Measurements from ENCODE around the gene MAGI2.

The MAGI2 gene

GRCh38 chr7:78783179-78783962, 670.1 kb downstream of the MAGI2 start:
- no peak for DNase-seq (ENCODE audit: low spot score)

DNA sequence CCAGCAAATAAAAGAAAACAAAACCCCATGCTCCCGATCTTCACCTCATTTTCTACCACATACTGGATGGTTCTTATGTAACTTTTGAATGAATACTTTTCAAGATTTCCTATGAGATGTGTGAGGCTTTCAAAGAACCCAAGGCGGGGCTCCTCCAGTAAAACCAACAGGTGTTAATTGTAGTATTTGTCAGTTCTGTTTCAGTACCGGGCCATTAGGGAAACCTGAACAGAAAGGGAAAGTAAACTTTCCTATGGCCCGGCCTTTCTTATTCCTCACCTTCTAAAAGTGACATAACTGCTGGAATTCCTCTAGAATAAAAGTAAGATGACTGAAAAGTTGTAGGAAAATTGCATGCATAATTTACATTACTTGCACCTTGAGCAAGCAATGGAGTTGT, 672.9 kb downstream of the MAGI2 start:
- no peak for DNase-seq (ENCODE audit: low spot score)

DNA sequence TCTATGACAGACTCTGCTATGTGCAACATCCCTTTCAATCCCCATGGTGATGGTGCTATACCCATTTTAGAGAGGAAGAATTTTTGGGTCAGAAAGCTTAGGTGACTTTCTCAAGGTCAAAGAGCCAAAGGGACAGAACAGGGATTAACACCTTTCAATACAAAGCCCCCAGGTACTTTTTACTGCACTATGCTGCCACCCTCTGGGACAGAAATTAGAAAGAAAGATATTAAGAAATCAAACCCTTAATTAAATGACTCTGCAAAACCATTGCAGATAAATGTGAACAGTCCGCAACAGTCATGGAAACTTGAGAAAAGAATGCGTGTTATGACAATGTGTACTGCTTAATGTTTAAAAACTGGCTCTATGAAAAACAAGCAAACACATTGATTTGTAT, 673.7 kb downstream of the MAGI2 start:
- DNase-seq (ENCODE audit: low spot score): no peak

GRCh38 chr7:78777829-78778228, 675.6 kb downstream of the MAGI2 start:
- no peak for DNase-seq (ENCODE audit: low spot score)

DNA sequence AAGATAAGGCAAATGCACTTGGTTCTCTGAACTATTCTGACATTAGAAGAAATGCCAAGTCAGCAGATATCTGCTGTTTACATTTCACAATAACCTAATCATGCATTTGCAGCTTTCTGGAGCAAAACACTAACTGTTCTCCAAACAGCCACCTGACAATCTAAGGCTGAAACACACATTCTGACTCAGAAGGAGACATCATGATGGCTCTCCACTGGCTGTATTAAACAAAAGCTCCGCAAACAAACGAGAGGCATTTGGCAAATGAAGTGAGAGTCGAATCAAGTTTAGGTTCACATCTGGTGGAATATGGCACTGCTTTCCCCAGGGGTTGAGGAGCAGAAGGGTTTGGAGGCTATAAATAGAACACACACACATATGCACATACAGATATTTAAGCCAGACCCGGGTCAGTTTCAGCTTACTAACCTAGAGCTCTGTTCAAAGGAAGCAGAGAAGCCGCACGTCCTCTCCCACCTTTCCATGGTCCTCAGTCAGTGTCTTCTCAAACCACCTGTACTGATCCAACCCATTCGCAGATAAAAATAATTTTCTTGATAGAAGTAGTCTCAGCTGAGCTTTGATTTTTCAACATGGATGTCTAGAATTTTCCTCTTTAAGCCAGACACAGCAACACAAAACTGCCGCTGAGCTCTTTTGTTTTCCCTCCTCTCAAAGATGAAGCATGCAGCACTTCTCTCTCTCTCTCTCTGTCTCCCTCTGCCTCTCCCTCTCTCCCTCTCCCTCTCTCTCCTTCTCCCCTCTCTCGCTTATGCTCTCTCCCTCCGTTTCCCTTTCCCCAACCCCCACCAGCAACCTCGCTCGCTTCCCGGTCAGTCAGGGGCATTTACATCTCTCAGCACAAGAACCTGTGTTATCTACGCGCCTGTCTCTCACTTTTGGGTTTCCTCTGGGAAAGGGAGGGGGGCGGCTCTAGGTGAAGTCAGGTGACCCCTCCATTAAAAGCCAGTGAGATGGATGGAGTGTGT, 682.8 kb downstream of the MAGI2 start:
- no peak for DNase-seq (ENCODE audit: low spot score)

DNA sequence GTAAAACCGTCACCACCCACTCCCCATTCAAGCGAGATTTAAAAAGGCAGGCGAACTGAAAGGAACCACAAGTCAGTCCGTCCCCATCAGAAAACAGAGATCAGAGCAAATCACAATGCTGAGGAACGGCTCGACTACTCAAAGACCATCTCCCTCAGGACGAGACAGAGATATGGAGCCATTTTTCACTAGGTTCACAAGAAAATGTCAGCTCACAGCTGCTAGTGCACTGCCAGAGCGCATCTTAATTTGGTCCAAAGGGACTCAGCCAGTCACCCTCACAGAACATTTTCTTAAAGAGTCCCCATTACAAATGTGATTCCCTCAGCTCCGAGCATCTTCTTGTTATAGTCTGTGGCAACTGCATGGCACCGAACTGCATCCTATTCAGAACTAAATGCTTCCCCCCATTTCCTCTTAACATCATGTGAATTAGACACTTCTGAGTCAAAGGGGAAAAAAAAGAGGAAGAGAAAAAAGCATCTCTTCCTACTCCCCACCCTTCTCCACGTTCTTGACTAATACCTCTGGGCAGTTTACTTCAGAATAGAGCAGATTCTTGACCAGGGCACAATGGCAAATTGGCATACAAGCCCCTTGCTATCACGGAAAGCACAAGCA, 683.9 kb downstream of the MAGI2 start:
- peak; percentile 2 for DNase-seq (ENCODE audit: low spot score)

GRCh38 chr7:78768859-78769258, 684.6 kb downstream of the MAGI2 start:
- DNase-seq (ENCODE audit: low spot score): no peak

DNA sequence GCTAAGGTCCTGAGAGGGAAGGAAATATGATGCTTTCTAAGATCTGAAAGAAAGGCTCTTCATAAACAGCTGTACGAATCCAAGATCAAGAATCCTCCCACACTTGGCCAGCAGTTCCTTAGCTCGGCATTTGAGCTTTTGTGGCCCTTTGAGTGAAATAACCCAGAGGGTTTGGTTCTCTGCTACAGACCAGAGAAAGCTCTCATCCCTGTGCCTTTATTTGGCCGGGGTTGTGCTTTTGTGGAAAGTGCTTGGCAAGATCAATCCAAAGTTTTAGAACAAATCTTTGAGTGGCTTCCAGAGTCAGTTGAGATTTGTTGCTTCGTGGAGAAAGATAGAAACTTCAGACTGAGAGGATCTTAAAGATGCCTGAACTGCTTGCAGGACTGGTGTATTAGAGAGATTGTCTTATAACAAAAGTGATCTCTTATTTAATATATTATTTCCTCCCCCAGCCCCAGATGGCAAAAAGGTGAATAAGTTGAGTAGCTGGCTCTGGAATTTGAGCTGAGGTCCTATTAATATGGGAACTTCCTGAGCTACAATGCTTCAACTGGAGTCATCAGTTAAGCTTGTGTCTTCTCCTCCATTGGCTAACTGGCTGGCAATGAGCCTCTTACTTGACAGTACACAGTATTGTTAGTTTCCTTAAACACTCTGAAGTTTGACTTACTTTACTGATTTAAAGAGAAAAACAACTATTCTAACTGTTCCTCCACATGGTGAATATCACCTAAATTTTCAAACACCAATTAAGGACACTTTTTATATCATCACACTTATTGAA, 687.3 kb downstream of the MAGI2 start:
- no peak for DNase-seq (ENCODE audit: low spot score)

GRCh38 chr7:78764571-78764970, 688.9 kb downstream of the MAGI2 start:
- no peak for DNase-seq (ENCODE audit: low spot score)

GRCh38 chr7:78762625-78763024, 690.8 kb downstream of the MAGI2 start:
- DNase-seq (ENCODE audit: low spot score): no peak

DNA sequence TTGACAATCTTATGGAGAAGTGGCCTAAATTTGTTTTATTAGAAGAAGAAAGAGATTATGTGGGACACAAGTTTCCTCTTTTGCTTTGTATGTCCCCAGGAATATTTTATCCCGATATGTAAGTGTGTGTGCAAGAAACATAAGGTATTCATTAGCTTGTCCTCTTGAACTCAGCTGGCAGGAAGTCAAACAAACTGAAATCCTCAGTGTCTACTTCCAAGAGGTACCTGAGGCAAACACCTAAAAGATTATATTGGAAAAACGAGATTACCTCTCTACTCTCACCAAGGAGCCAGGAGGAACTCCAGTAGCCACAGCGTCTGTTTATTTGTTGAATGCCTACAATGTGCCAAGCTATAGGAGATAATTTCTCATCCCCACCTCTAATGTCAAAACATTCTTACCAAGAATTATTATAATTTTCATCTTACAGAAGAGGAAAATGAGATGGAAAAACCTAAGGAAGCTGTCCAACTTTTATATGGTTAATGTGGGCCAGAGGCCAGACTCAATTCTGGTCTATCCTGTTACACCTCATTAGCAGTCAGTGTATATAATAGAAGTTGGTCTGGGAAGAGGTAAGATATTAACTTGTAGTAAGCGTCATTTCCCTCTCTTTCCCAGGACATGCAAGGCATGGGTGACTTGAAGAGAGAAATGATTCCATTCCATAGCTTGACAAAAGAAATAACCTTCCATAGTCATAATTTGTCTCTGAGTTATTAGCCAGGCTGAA, 692.7 kb downstream of the MAGI2 start:
- DNase-seq (ENCODE audit: low spot score): no peak

DNA sequence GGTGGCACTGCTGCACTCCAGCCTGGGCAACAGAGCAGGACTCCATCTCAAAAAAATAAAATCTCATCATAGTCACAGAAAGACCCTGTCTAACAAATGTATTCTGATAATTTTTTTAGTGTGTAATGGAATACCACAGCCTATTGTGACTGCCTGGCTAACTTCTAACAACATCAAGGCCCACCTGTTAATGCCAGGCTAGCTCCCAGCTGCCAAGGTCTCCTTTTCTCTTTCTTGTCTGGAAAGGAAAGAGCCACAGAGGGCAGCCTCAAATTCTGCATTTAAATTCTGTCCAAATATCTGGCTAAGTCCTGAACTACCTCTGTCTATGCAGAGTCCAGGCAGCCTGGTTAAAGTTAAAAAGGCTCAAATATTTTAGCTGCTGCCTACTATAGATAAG, 700.9 kb downstream of the MAGI2 start:
- no peak for DNase-seq (ENCODE audit: low spot score)

GRCh38 chr7:78751253-78751652, 702.2 kb downstream of the MAGI2 start:
- no peak for DNase-seq (ENCODE audit: low spot score)

DNA sequence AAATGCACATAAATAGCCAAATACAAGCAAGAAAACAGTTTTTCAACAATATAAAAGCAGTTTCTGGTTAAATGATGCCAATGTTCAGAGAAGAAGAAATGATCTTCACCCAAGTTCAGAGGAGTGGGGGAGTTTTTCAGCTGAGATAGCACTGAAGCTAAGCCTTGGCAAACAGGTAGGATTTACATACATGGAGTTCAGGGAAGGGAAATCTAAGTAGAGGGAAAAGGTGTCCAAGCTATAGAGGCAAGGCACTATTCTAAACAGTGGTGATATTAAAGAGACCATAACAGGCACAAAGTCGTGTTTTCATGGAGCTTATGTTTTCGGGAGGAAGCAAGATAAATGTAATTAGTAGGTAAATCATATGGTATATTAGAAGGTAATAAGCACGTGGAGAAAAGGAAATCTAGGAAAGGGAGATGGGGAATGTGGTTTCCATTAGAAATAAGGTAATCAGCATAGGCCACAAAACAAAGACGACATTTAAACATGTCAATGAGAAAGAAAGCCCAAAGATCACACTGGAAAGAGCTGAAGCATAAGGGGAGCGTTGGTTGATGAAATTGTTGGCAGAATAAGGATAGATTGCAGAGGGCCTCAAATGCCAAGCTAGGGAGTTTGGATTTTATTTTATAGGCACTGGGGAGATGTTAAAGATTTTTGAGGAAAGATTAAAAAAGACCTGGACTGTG, 704.3 kb downstream of the MAGI2 start:
- DNase-seq (ENCODE audit: low spot score): no peak

DNA sequence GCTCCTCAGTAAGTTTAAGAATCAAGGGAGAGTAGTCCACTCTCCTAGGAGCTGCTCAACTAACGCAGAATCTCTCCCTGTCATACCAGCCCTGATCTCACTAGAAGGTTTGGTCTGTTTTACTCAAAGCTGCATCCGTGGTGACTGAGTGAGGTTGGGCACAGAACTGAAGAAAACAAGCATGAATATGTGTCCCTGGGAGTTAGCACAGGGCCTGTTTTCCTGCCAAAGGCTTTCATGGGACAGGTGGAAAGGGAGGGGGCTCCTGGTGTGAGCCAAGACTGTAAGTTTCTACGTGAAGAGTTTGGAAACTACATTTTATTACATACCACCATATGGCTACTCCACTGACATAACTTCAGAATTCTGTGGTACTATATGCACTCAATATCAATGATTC, 705.9 kb downstream of the MAGI2 start:
- DNase-seq (ENCODE audit: low spot score): no peak

DNA sequence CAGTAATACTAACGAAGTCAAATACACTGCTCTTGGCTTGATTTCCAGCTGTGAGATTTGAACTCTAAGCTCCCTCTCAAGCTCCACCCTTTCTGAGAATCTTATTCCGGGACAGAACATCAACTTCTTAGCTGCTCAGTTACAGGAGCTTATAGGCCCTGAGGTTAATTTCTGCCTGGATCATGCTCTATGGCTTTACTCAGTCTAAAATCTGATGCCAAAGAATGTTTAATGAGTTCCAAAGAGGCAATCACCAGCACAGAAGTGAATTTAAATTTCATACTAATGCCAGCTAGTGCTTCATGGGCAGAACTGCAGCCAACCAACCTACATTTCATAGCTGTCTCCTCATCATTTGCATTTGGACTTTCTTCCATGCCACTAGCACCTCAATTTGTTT, 707.2 kb downstream of the MAGI2 start:
- no peak for DNase-seq (ENCODE audit: low spot score)

GRCh38 chr7:78742694-78743093, 710.8 kb downstream of the MAGI2 start:
- DNase-seq (ENCODE audit: low spot score): no peak

- no peak for DNase-seq (ENCODE audit: low spot score)
Observed at GRCh38 chr7:78736548-78736947, 716.9 kb downstream of the MAGI2 start.

GRCh38 chr7:78734626-78735025, 718.8 kb downstream of the MAGI2 start:
- no peak for DNase-seq (ENCODE audit: low spot score)

DNA sequence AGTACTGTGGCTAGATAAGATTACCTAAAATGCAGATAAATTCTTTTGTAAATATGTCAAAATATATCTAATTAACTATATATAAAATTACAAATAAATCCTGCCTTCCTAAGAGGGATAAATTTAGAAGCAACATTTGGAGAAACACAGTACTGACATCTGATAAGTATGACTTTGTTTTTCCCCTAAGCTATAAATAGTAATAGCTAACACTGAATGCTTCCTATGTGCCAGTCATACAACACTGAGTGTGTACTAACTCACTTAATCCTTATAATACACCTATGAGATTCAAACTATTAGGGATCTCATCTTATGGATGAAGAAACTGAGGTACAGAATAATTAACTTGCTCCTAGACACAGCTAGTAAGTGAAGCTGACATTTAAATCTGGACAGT, 733.4 kb downstream of the MAGI2 start:
- no peak for DNase-seq (ENCODE audit: low spot score)

DNA sequence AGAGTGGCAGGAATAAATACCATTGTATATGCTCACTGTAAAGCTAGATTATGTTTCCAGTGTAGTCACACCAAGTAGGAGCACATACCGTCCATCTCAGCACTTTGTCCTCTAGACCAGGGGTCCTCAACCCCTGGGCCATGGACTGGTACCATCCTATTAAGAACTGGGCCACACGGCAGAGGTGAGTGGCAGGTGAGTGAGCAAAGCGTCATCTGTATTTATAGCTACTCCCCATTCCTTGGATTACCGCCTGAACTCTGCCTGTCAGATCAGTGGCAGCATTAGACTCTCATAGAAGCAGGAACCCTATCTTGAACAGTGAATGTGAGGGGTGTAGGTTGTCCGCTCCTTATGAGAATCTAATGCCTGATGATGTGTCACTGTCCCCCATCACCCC, 735.3 kb downstream of the MAGI2 start:
- DNase-seq (ENCODE audit: low spot score): no peak

Data from germinal center (tissue), 1 donor.